ENCODE data around the gene CDC42BPB.

Gene CDC42BPB

DNA sequence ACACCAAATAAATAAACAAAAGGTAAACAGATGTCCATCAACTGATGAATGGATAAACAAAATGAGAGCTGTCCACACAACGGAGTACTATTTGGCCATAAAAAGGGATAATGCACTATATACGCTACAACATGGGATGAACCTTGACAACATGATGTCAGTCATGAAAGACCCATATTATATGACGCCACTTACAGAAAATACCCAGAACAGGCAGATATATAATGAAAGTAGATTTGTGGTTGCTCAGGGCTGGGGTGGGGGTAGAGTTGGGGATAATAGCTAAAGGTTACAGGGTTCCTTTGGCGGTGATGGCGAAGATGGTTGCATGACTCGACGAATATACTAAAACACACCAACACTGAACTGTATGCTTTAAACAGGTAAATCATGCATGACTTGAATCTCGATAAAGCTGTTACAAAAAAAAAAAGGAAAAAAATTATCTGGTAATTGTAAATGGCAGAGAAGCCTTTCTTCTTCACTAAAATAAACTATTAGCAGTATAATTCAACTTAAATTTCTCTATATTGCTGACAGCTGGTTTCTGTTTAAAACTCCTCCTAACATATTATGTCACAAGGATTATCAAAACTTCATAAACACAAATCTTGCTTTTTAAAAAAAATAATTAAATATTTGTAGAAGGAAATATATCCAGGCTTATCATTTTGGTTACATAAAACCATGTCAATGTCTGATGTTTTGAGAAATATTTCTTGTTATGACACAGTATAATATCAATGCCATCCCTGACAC lies 13.9 kb downstream of the CDC42BPB start:
- DNase-seq: no peak
- H3K9me3 ChIP-seq: no peaks in the 10 kb centered on the region; the same call in 1 of the 2 replicates
- H3K4me3 ChIP-seq (ENCODE audit: low read depth, low read length): no peak overlapping the region
- no peaks in the 10 kb centered on the region for H3K27me3 ChIP-seq
- TF ChIP-seq, protein P1, sequence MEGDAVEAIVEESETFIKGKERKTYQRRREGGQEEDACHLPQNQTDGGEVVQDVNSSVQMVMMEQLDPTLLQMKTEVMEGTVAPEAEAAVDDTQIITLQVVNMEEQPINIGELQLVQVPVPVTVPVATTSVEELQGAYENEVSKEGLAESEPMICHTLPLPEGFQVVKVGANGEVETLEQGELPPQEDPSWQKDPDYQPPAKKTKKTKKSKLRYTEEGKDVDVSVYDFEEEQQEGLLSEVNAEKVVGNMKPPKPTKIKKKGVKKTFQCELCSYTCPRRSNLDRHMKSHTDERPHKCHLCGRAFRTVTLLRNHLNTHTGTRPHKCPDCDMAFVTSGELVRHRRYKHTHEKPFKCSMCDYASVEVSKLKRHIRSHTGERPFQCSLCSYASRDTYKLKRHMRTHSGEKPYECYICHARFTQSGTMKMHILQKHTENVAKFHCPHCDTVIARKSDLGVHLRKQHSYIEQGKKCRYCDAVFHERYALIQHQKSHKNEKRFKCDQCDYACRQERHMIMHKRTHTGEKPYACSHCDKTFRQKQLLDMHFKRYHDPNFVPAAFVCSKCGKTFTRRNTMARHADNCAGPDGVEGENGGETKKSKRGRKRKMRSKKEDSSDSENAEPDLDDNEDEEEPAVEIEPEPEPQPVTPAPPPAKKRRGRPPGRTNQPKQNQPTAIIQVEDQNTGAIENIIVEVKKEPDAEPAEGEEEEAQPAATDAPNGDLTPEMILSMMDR (IDR thresholded peaks at IDR 0.05; ENCODE audit: low read depth, low read length): no peak
- no peaks in the 10 kb centered on the region for H3K4me1 ChIP-seq
- H3K36me3 ChIP-seq: peaks cover 14% of the 10 kb centered on the region

DNA sequence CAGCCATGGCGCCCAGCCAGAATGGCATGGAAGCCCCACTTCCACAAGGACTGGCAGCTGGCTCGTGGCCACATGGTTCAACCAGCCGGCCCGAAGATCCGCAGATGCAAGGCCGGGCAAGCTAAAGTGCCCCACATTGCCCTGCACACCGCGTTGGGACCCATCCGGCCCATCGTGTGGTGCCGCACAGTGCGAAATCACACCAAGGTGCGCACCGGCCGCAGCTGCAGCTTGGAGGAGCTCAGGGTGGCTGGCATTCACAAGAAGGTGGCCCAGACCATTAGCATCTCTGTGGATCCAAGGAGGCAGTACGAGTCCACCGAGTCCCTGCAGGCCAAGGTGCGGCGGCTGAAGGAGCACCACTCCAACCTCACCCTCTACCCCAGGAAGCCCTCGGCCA lies 15.9 kb downstream of the CDC42BPB start:
- Histone ChIP-seq H3K27me3 (no peaks in the 10 kb centered on the region), H3K4me3 (ENCODE audit: low read depth, low read length) (no peak overlapping the region), H3K4me1 (no peaks in the 10 kb centered on the region), H3K9me3 (no peaks in the 10 kb centered on the region; the same call in 1 of the 2 replicates), H3K36me3 (peaks cover 14% of the 10 kb centered on the region)
- TF ChIP-seq, protein P1 (IDR thresholded peaks at IDR 0.05; ENCODE audit: low read depth, low read length): no peak
- no peak for DNase-seq

DNA sequence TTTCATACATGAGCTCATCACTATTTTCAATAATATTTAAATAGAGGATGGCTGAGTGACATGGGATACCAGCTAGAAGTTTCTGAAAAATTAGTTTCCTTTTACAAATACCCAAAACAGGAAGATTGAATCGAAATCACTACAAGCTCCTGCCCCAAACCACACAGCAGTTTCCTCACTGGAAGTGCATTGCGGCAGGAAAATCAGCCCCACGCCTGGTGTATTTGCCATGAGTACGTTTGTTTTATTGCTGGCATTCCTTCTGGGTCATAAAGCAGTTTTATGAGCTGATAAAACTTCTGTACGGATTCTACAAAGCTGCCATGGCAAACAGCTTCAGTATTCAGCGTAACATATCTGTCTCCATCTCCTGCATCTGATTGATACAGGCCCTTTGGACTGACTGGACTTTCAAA lies 23.7 kb downstream of the CDC42BPB start:
- Histone ChIP-seq H3K9me3 (no peaks in the 10 kb centered on the region), H3K4me3 (ENCODE audit: low read depth, low read length) (no peak overlapping the region), H3K27me3 (no peaks in the 10 kb centered on the region), H3K36me3 (no peaks in the 10 kb centered on the region), H3K4me1 (peaks cover 9% of the 10 kb centered on the region)
- no peak for DNase-seq
- TF ChIP-seq, protein P1 (IDR thresholded peaks at IDR 0.05; ENCODE audit: low read depth, low read length): no peak

DNA sequence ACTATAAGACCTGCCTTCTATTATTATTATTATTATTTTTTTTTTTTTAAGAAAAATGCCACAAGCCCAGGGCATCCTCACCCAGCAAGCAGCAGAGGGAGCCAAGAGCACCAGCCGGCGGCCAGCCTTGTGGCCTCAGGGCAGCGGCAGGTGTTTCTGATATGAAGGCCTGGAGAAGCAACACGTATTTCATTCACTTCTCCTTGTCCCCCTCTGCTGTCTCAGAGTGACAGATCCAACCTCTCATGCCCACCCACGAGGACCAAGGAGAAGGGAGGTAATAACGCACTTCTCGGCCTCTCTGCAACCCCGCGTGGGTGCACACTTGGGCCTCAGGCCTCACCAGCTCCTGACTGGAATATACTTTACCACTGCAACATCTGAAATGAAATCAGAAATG lies 25.4 kb downstream of the CDC42BPB start:
- Histone ChIP-seq H3K27me3 (no peaks in the 10 kb centered on the region), H3K4me3 (ENCODE audit: low read depth, low read length) (no peak overlapping the region), H3K9me3 (no peaks in the 10 kb centered on the region), H3K4me1 (peaks cover 9% of the 10 kb centered on the region), H3K36me3 (no peaks in the 10 kb centered on the region)
- DNase-seq: peak; percentile 73
- TF ChIP-seq, protein P1 (IDR thresholded peaks at IDR 0.05; ENCODE audit: low read depth, low read length): peak; percentile 55

DNA sequence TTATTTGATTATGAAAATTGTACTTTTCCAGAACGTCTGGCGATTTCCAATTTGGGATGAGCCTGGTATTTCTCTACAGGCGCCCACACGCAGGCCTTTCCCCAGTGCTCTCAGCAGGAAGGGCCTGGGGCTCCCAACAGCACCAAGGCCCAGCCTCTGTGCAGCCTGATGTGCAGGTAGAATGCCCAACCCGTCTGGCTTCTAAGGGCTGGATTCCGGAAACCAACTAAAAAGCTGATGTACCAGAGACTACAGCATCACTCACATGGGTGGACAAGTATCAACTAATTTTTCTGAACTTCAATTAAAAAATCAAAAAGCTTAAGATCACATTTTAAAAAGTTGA lies 25.8 kb downstream of the CDC42BPB start:
- H3K4me3 ChIP-seq (ENCODE audit: low read depth, low read length): no peak overlapping the region
- H3K36me3 ChIP-seq: no peaks in the 10 kb centered on the region
- peaks cover 9% of the 10 kb centered on the region for H3K4me1 ChIP-seq
- H3K9me3 ChIP-seq: no peaks in the 10 kb centered on the region
- peak; percentile 55 for DNase-seq
- no peaks in the 10 kb centered on the region for H3K27me3 ChIP-seq
- TF ChIP-seq, protein P1 (IDR thresholded peaks at IDR 0.05; ENCODE audit: low read depth, low read length): no peak

DNA sequence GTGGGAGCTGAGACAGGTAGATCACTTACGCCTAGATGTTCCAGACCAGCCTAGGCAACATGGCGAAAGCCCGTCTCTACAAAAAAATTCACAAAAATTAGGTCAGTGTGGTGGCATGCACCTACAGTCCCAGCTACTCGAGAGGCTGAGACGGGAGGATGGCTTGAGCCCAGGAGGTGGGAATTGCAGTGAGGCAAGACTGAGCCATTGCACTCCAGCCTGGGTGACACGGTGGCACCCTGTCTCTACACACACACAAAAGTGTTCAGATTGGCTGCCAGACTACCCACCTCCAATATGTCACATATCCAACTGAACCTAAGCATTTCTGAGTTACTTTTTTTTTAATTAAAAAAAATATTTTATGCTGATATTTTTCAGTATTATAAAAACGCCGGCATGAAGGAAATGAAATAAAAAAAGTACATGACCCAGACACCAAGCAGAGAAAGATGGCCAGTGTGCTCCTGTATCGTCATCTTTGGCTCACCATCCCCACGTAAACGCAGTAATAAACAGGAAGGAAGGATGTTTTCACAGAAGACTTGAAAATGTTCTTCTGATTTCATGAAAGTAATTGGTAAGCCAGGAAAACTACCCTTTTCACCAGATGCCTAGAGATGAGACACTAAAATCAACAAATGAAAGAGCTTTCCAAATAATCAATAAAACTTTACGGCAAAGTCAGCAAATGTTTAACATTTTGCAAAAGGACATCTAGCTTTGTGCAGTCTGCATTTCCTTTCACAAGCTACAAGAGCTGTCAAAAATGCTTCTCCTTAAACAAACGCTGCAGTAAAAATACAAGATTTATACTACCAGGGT lies 26.4 kb downstream of the CDC42BPB start:
- DNase-seq: no peak
- H3K9me3 ChIP-seq: no peaks in the 10 kb centered on the region
- H3K4me3 ChIP-seq (ENCODE audit: low read depth, low read length): no peak overlapping the region
- TF ChIP-seq, protein P1 (IDR thresholded peaks at IDR 0.05; ENCODE audit: low read depth, low read length): no peak
- H3K4me1 ChIP-seq: peaks cover 9% of the 10 kb centered on the region
- no peaks in the 10 kb centered on the region for H3K27me3 ChIP-seq
- no peaks in the 10 kb centered on the region for H3K36me3 ChIP-seq
